ENCODE data around the gene MIER2.

DNA sequence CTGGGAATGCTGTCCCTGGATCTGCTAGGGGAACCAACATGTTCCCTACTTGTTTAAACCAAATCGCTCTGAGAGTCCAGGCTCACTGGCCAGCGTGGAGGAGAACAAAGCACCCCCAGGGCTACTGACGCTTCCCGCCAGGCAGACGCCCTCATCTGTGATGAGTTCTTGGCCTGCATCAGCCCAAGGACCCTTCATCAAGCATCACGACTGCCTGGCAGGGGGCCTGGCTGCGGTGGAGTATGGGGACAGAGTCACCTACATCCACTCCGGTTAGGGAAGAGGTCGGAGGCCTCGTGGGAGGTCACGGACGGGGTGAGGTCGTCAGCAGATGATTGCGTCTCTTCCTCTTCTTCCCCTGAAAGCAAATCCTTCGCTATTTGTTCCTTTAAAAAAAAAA, 17.7 kb downstream of the MIER2 start:
- TF ChIP-seq, protein P1, sequence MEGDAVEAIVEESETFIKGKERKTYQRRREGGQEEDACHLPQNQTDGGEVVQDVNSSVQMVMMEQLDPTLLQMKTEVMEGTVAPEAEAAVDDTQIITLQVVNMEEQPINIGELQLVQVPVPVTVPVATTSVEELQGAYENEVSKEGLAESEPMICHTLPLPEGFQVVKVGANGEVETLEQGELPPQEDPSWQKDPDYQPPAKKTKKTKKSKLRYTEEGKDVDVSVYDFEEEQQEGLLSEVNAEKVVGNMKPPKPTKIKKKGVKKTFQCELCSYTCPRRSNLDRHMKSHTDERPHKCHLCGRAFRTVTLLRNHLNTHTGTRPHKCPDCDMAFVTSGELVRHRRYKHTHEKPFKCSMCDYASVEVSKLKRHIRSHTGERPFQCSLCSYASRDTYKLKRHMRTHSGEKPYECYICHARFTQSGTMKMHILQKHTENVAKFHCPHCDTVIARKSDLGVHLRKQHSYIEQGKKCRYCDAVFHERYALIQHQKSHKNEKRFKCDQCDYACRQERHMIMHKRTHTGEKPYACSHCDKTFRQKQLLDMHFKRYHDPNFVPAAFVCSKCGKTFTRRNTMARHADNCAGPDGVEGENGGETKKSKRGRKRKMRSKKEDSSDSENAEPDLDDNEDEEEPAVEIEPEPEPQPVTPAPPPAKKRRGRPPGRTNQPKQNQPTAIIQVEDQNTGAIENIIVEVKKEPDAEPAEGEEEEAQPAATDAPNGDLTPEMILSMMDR (IDR thresholded peaks at IDR 0.05) = no peak
- no peak for TF ChIP-seq POLR2A (IDR thresholded peaks at IDR 0.05)

Data from body of pancreas (tissue), 4 donors.